HCT116 (cell line): ENCODE results near the gene MYO16. TPM values are rescaled to one million over a fixed set of nuclear protein-coding genes. Genes with fewer than 3 reads are reported as not detected.

ENCODE experiments used
- ATAC-seq: fragments of 200-7000 bp; cut with Tn5 transposase; 2 replicates; pipeline ENCODE4 v1.9.1; 2020; ENCODE audit warnings: mild to moderate bottlenecking, moderate library complexity
- BruUV-seq: library from RNA; stranded (reverse); fragments of 400-500 nt; replicated peaks from 2 replicates; lab custom pipeline; 2021; lab: Mats Ljungman, UMichigan
- CTCF ChIA-PET: fragments of 300-600 bp; sonication (Branson Sonifier 250); formaldehyde crosslinking; loops from one replicate; lab custom pipeline; 2021; ENCODE audit warnings: antibody characterized with exemption; lab: Charles Lee
- POLR2A ChIA-PET: fragments of 300-600, 350-600 bp; sonication (Branson Sonifier 250); formaldehyde crosslinking; loops from one replicate; lab custom pipeline; 2021; ENCODE audit warnings: antibody characterized with exemption; lab: Charles Lee
- RAD21 ChIA-PET, 2 experiments: fragments of 300-600 bp; sonication (Branson Sonifier 250); formaldehyde crosslinking; loops; one replicate each; lab custom pipeline; 2023; ENCODE audit warnings: low total read pairs in 2 of 2; ENCODE audit not compliant: uncharacterized antibody in 2 of 2, unreplicated experiment in 2 of 2, low non-redundant PET in 1 of 2; lab: Charles Lee
- DNase-seq: peaks from one replicate; pipeline ENCODE4 v3.0.0-alpha.2; 2010; ENCODE audit warnings: low read depth, low spot score
- H2AFZ ChIP-seq: fragments of 200-600 bp; shearing (Covaris generic), sonication (generic); 2 replicates; pipeline ENCODE4 v1.6.1; 2017; ENCODE audit warnings: low read depth, mixed run types, mixed read lengths, antibody characterized with exemption, low read length; ENCODE audit not compliant: poor library complexity, severe bottlenecking
- H3K27ac ChIP-seq: 2 replicates; pipeline ENCODE4 v1.5.1; 2012; ENCODE audit warnings: low read depth, low read length
- H3K27me3 ChIP-seq: fragments of 200-600 bp; sonication (generic); 2 replicates; pipeline ENCODE4 v1.6.1; 2016; ENCODE audit warnings: mixed run types, low read length, mixed read lengths; ENCODE audit not compliant: insufficient read depth
- H3K36me3 ChIP-seq, 2 experiments: fragments of 200-500 bp in 1 of 2; fragments of 200-600 bp in 1 of 2; sonication (Bioruptor generic) in 1 of 2; sonication (generic) in 1 of 2; 2 replicates each; pipeline versions ENCODE4 v1.5.1 to v1.6.1; 2014 to 2016; ENCODE audit warnings: low read length in 2 of 2, inconsistent platforms in 1 of 2, mixed read lengths in 1 of 2, mixed run types in 1 of 2; ENCODE audit not compliant: insufficient read depth in 2 of 2, control insufficient read depth in 1 of 2
- H3K4me1 ChIP-seq, 2 experiments: fragments of 200-600 bp in 1 of 2; sonication (generic) in 1 of 2; 2 replicates each; pipeline versions ENCODE4 v1.5.1 to v1.6.1; 2012 to 2017; ENCODE audit warnings: low read length in 2 of 2, inconsistent platforms in 1 of 2, mild to moderate bottlenecking in 1 of 2, mixed read lengths in 1 of 2, mixed run types in 1 of 2, moderate library complexity in 1 of 2; ENCODE audit not compliant: insufficient read depth in 2 of 2, control insufficient read depth in 1 of 2
- H3K4me2 ChIP-seq: fragments of 200-600 bp; sonication (generic); 2 replicates; pipeline ENCODE4 v1.6.1; 2017; ENCODE audit warnings: mixed run types, low read length, mixed read lengths
- H3K4me3 ChIP-seq, 2 experiments: fragments of 200-600 bp in 1 of 2; sonication (generic) in 1 of 2; replicated peaks in 1 of 2; 2 replicates each; pipeline ENCODE4 v1.5.1; 2011 to 2016; ENCODE audit warnings: low read length in 2 of 2, control low read depth in 1 of 2, low read depth in 1 of 2, mild to moderate bottlenecking in 1 of 2, mixed read lengths in 1 of 2, mixed run types in 1 of 2
- H3K79me2 ChIP-seq: fragments of 200-600 bp; sonication (generic); 2 replicates; pipeline ENCODE4 v1.6.1; 2017; ENCODE audit warnings: mild to moderate bottlenecking, mixed run types, low read length, moderate library complexity, mixed read lengths; ENCODE audit not compliant: insufficient read depth
- H3K9ac ChIP-seq: fragments of 200-600 bp; sonication (generic); 2 replicates; pipeline ENCODE4 v1.6.1; 2016; ENCODE audit warnings: low read length, mixed read lengths
- H3K9me2 ChIP-seq: fragments of 200-600 bp; sonication (generic), shearing (Covaris generic); 2 replicates; pipeline ENCODE4 v1.6.1; 2017; ENCODE audit warnings: mixed run types, mild to moderate bottlenecking, moderate library complexity; ENCODE audit not compliant: insufficient read depth
- H3K9me3 ChIP-seq, 2 experiments: fragments of 200-500 bp in 1 of 2; fragments of 200-600 bp in 1 of 2; sonication (Bioruptor generic) in 1 of 2; sonication (generic) in 1 of 2; 2 replicates each; pipeline ENCODE4 v1.6.1; 2014 to 2017; ENCODE audit warnings: low read length in 2 of 2, mixed read lengths in 2 of 2, inconsistent platforms in 1 of 2, low read depth in 1 of 2, mild to moderate bottlenecking in 1 of 2, mixed run types in 1 of 2, moderate library complexity in 1 of 2; ENCODE audit not compliant: control insufficient read depth in 1 of 2, insufficient read depth in 1 of 2
- H4K20me1 ChIP-seq: fragments of 200-600 bp; sonication (generic), shearing (Covaris generic); 2 replicates; pipeline ENCODE4 v1.6.1; 2017; ENCODE audit warnings: mixed run types, mild to moderate bottlenecking, moderate library complexity; ENCODE audit not compliant: insufficient read depth
- ATF3 ChIP-seq: IDR thresholded peaks from 2 replicates; pipeline ENCODE4 v1.6.1; 2012
- CBX3 ChIP-seq: IDR thresholded peaks from 2 replicates; pipeline ENCODE4 v1.6.1; 2012; ENCODE audit warnings: low read depth
- CEBPB ChIP-seq: IDR thresholded peaks from 2 replicates; pipeline ENCODE4 v1.6.1; 2012; ENCODE audit warnings: low read depth
- EGR1 ChIP-seq: IDR thresholded peaks from 2 replicates; pipeline ENCODE4 v1.6.1; 2012; ENCODE audit warnings: low read depth
- EZH2 ChIP-seq: fragments of 200-600 bp; sonication (generic); IDR thresholded peaks from 2 replicates; pipeline ENCODE4 v1.6.1; 2017; ENCODE audit warnings: antibody characterized with exemption, mixed run types
- EZH2phosphoT487 ChIP-seq: fragments of 200-600 bp; IDR thresholded peaks from 2 replicates; pipeline ENCODE4 v1.6.1; 2018; ENCODE audit warnings: antibody characterized with exemption, borderline replicate concordance
- FOSL1 ChIP-seq: IDR thresholded peaks from 2 replicates; pipeline ENCODE4 v1.6.1; 2012; ENCODE audit warnings: low read depth
- JUND ChIP-seq: IDR thresholded peaks from 2 replicates; pipeline ENCODE4 v1.6.1; 2012
- POLR2AphosphoS5 ChIP-seq: IDR thresholded peaks from 2 replicates; pipeline ENCODE4 v1.6.1; 2011; ENCODE audit warnings: mild to moderate bottlenecking, low read depth, low read length, moderate library complexity
- SP1 ChIP-seq: IDR thresholded peaks from 2 replicates; pipeline ENCODE4 v1.6.1; 2012; ENCODE audit warnings: low read depth
- SRF ChIP-seq: IDR thresholded peaks from 2 replicates; pipeline ENCODE4 v1.6.1; 2012; ENCODE audit warnings: low read depth
- TCF7L2 ChIP-seq: IDR thresholded peaks from 2 replicates; pipeline ENCODE4 v1.7.0; 2011; ENCODE audit warnings: borderline replicate concordance, inconsistent platforms; ENCODE audit not compliant: insufficient read depth, insufficient read length; ENCODE audit errors: extremely low read depth
- ZFX ChIP-seq: fragments of 450-650 bp; IDR thresholded peaks from 2 replicates; pipeline ENCODE4 v1.6.1; 2017
- ZNF274 ChIP-seq: fragments of 200-500 bp; sonication (Bioruptor generic); IDR thresholded peaks from 2 replicates; pipeline ENCODE4 v1.6.1; 2014; ENCODE audit warnings: mild to moderate bottlenecking, low read depth, low read length, inconsistent platforms
- intact Hi-C: fragments of 100-400 bp; cut with micrococcal nuclease; formaldehyde crosslinking; loops from 2 replicates; pipeline ENCODE4 v1.10.0; 2022
- total RNA-seq: library from RNA; stranded (reverse); gene quantifications from one replicate; pipeline ENCODE4 v1.2.1, GENCODE V29; 2021; ENCODE audit not compliant: unreplicated experiment
- TF ChIP-seq, protein P1 (sequence below): IDR thresholded peaks from 2 replicates; pipeline ENCODE4 v1.6.1; 2012; ENCODE audit warnings: low read depth
- TF ChIP-seq, protein P2 (sequence below): IDR thresholded peaks from 2 replicates; pipeline ENCODE4 v1.6.1; 2011; ENCODE audit warnings: mild to moderate bottlenecking, low read length, moderate library complexity; ENCODE audit not compliant: insufficient replicate concordance; ENCODE audit errors: extremely low read depth

The MYO16 gene
- total RNA-seq, 1 experiment from 2014 or later, result 0.07 TPM

DNA sequence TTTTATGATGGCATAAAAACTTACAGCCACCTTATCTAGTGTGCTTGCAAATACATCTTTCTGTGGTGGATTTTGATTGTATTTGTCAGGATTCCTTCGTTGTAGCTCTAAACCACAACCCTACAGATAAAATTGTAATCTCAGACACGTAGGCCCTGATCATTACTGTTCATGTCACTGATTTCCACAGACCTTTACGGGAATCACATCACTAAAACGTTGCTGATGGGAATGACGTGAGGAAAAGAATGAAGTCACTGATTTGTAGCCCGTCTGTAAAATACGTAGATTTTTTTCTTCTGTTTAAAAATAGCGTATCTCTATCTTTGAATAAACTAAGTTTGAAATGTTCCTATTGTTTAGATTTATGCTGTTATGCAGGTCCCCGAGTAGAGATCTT is 399.2 kb downstream of the MYO16 start:
- TF ChIP-seq TCF7L2 (no peak), ZNF274 (no peak)
- DNase-seq (no peak), ATAC-seq (no peak)
- H3K9me2 ChIP-seq, result no peaks in the 10 kb centered on the region; the same call in 1 of the 2 replicates
- no peak overlapping the region for H3K4me3 ChIP-seq
- H3K27me3 ChIP-seq, result no peaks in the 10 kb centered on the region
- H3K4me2 ChIP-seq, result no peak overlapping the region
- no peaks in the 10 kb centered on the region for H3K79me2 ChIP-seq
- ChIA-PET RAD21 (no interaction called here), CTCF (no interaction called here), POLR2A (no interaction called here)
- H3K36me3 ChIP-seq, result no peaks in the 10 kb centered on the region
- no peak overlapping the region for H3K9ac ChIP-seq
- 0 out of 4 replicates have a peak, but pooled peaks cover 0 to 3% of the 10 kb centered on the region in 2 experiments for H3K4me1 ChIP-seq
- no peak overlapping the region for H2AFZ ChIP-seq
- no peaks in the 10 kb centered on the region for H4K20me1 ChIP-seq
- intact Hi-C loops, result no loop called here
- no peak overlapping the region for H3K27ac ChIP-seq
- H3K9me3 ChIP-seq, result no peaks in the 10 kb centered on the region
- BruUV-seq, result no TSS peak

- Histone ChIP-seq H3K4me2 (no peak overlapping the region), H3K9me2 (no peaks in the 10 kb centered on the region), H4K20me1 (no peaks in the 10 kb centered on the region), H3K4me3 (no peak overlapping the region), H3K9ac (no peak overlapping the region), H3K79me2 (no peaks in the 10 kb centered on the region), H3K27me3 (no peaks in the 10 kb centered on the region), H3K9me3 (no peaks in the 10 kb centered on the region), H3K36me3 (no peaks in the 10 kb centered on the region), H3K4me1 (no peaks in the 10 kb centered on the region)
- BruUV-seq, result no TSS peak
- DNase-seq (no peak), ATAC-seq (no peak)
- intact Hi-C loops, result no loop called here
- ChIA-PET CTCF (no interaction called here), POLR2A (no interaction called here), RAD21 (no interaction called here)
- no peak for TF ChIP-seq POLR2AphosphoS5
- TF ChIP-seq ATF3, result no peak
- TF ChIP-seq EGR1, result no peak
- no peak for TF ChIP-seq CEBPB
- TF ChIP-seq SRF, result no peak
- TF ChIP-seq, protein P1, sequence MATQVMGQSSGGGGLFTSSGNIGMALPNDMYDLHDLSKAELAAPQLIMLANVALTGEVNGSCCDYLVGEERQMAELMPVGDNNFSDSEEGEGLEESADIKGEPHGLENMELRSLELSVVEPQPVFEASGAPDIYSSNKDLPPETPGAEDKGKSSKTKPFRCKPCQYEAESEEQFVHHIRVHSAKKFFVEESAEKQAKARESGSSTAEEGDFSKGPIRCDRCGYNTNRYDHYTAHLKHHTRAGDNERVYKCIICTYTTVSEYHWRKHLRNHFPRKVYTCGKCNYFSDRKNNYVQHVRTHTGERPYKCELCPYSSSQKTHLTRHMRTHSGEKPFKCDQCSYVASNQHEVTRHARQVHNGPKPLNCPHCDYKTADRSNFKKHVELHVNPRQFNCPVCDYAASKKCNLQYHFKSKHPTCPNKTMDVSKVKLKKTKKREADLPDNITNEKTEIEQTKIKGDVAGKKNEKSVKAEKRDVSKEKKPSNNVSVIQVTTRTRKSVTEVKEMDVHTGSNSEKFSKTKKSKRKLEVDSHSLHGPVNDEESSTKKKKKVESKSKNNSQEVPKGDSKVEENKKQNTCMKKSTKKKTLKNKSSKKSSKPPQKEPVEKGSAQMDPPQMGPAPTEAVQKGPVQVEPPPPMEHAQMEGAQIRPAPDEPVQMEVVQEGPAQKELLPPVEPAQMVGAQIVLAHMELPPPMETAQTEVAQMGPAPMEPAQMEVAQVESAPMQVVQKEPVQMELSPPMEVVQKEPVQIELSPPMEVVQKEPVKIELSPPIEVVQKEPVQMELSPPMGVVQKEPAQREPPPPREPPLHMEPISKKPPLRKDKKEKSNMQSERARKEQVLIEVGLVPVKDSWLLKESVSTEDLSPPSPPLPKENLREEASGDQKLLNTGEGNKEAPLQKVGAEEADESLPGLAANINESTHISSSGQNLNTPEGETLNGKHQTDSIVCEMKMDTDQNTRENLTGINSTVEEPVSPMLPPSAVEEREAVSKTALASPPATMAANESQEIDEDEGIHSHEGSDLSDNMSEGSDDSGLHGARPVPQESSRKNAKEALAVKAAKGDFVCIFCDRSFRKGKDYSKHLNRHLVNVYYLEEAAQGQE, result no peak
- no peak for TF ChIP-seq EZH2
- TF ChIP-seq ZFX, result no peak
- no peak for TF ChIP-seq TCF7L2
- no peak for TF ChIP-seq CBX3
- no peak for TF ChIP-seq FOSL1
- TF ChIP-seq, protein P2, sequence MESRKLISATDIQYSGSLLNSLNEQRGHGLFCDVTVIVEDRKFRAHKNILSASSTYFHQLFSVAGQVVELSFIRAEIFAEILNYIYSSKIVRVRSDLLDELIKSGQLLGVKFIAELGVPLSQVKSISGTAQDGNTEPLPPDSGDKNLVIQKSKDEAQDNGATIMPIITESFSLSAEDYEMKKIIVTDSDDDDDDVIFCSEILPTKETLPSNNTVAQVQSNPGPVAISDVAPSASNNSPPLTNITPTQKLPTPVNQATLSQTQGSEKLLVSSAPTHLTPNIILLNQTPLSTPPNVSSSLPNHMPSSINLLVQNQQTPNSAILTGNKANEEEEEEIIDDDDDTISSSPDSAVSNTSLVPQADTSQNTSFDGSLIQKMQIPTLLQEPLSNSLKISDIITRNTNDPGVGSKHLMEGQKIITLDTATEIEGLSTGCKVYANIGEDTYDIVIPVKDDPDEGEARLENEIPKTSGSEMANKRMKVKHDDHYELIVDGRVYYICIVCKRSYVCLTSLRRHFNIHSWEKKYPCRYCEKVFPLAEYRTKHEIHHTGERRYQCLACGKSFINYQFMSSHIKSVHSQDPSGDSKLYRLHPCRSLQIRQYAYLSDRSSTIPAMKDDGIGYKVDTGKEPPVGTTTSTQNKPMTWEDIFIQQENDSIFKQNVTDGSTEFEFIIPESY, result no peak
- no peak for TF ChIP-seq JUND
- TF ChIP-seq SP1, result no peak
- no peak for TF ChIP-seq EZH2phosphoT487
- TF ChIP-seq ZNF274, result no peak
- TF ChIP-seq, all 23 proteins: peak for 0
- no peak overlapping the region for H3K27ac ChIP-seq
- no peak overlapping the region for H2AFZ ChIP-seq
Observed at GRCh38 chr13:109033090-109033489, 403.7 kb downstream of the MYO16 start.
